T-helper 1 cell treated with Interleukin-12 subunit alpha and Interleukin-12 subunit beta and Interleukin-4 antibody, amounts not matched to agents 30 ng/mL and 1 ng/mL, for 36 hours (primary cell): ENCODE results near the gene TUBB4B. TPM values are rescaled to one million over a fixed set of nuclear protein-coding genes. Genes with fewer than 3 reads are reported as not detected.

Experiments used
- intact Hi-C: fragments of 100-400 bp; cut with micrococcal nuclease; formaldehyde crosslinking; loops from one replicate; pipeline ENCODE4 v1.15.1; 2024
- total RNA-seq: library from RNA; stranded (reverse); gene quantifications from 2 replicates; pipeline ENCODE4 v1.2.3, GENCODE V29; 2022

Gene TUBB4B
- total RNA-seq, 1 donor from 2014 or later = 280 TPM

DNA sequence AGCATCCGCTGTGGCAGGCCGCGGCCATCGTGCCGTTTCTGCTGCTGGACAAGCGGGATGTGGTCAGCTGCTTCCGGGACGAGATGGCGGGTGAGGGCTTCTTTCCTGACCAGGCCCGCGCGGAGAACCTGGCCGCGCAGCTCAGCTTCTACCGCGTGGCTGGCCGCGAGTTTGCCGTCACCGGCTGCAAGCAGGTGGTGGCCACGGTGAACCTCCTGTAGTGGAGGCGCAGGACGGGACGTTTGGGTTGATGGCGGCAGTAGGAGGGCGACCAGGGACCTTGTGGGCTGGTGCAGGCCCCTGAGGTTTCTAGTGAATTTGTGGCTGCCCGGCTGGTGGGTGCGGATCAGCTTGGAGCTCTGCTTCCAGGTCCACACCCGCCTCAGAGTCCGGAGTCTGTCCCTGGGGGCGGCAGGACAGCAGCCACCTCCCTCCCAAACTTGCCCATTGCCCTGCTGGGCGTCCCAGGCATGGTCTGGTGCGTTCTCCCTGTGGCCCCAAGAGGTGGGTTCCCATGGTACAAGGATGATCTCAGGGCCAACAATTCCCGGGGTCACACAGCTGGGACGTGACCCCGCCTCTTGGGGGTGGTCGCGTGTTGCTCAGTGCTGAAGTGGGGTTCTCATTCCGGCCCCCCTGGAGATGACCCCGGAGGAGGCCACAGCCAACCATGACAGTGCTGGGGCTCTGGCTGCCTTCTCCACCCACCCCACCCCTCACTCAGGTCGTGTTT, 38.8 kb downstream of the TUBB4B start:
- intact Hi-C loops = no loop called here

DNA sequence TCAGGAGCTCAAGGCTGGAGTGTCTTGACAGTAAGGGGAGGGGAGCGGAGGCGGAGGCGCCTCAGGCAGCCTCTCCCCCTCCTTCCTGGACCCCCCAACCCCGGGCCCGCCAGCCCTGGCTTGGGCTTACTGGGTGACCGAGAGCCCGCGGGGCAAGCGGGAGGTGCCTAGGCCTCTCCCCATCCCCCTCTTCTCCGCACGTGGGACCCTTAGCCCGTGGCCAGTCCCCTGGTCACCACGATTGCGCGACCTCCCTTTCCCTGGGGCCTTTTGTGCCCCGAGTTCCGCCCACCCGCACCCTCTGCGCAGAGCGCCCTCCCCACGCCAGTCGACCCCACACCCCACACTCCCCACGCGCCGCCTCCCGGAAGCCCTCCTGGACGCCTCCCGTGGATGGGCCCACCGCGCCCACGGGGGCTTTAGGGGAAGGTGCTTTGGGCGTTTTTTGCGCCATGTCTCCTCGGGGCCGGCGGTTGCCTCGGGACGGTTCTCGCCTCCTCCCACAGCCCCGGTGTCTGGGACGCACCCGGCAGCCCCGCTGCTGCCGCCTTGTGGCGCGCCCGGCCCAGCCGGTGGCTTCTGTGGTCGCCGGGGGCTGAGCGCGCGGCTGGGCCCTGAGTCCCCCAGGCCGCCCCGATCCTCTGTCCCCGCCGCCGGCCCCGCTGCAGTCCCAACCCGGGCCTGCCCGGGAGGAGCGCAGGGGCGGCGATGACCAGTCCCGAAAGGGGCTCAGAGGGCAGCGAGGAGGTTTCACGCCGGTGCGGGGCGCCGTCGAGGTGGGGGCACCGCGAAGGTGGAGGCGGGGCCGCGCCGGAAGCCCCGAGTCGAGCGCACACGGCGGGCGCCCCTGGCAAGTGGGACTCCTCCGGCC, 39.6 kb downstream of the TUBB4B start:
- intact Hi-C loops = no loop called here

DNA sequence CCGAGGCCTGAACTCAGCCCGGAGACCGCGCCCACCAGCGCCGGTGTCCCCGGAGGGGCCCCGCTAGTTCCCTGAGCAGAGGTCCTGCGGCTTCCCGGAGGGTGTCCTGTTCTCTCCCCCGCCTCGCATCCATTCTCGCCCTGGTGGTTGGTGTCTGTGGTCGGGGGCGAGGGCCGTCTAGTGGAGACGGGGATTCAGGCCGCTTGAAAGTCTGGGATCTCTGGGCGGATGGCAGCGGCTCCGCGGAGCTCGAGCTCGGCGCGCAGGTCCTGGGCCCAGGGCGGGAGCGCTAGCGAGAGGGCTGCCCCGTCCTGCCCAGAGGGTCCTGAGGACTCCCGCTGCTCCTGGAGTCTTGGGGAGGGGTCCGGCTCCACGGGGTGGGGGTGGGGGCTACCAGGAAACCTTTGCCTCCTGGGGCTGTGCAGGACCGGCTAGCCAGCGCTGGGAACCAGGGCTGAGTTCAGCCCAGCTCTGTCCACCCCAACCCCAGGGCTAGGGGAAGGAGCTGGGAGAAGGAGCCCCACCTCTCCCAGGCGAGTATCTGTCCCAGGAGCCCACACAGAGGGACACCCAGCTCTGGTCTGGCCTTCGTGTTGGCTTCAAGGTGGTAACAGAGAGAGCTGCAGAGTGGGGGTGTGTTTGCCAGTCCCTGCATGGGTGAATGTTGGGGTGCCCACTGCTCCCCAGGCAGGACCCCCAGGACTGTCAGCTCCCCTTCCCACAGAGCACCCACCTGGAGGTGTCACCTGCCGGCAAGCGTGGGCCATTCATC, 40.4 kb downstream of the TUBB4B start:
- intact Hi-C loops = no loop called here

DNA sequence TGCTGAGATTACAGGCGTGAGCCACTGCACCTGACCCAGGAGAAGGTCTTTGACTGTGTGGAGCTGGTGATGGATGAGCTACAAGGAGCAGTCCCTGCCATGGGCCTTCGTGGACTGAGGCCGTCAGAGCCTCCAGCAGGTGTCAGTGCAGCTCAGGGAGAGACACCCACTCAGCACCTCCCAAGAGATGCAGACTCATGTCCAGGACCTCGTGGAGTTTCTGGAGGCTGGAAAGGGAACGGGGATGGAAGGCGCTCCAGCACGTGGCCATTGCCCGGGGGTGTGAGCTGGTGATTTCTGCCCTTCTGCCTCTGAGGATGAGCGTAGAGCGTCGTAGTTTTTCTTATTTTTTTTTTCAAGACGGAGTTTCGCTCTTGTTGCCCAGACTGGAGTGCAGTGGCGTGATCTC, 45.9 kb downstream of the TUBB4B start:
- intact Hi-C loops = no loop called here

DNA sequence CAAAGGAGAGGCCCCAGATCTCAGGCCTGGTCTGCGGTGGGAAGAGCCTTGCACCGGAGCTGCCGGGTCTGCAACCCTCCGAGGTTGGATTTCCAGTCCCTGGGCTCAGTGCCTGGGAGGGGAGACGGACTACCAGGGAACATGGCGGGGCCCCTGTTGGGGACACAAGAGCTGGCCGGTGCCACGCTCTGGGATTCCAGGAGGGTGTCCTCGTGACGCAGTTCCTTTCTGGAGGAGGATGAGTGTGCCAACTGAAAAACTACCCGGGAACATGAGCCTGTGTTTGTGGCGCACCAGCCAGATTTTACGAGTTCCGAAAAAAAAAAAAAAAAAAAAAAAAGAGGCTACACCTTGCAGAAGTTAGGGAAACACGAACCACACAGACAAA, 52.0 kb downstream of the TUBB4B start:
- intact Hi-C loops = loop anchor here (10.0 kb wide), 1 partner anchor 242 kb away; no protein-coding TSS in a partner anchor

Other genes with a start within 250 kb of the TUBB4B start
- gene PAXX, start 248.9 kb upstream of the TUBB4B start, total RNA-seq = 79.8 and 84.2 TPM in 2 replicates
- 1.4 and 1.8 TPM in 2 replicates for gene CLIC3, start 244.7 kb upstream of the TUBB4B start, total RNA-seq
- 30.0 and 33.9 TPM in 2 replicates for gene ABCA2, start 213.1 kb upstream of the TUBB4B start, total RNA-seq
- 1.7 and 1.9 TPM in 2 replicates for gene FUT7, start 209.2 kb upstream of the TUBB4B start, total RNA-seq
- 56.7 and 57.3 TPM in 2 replicates for gene NPDC1, start 195.1 kb upstream of the TUBB4B start, total RNA-seq
- not detected in 2 replicates for gene ENTPD2, start 187.2 kb upstream of the TUBB4B start, total RNA-seq
- 19.7 and 21.1 TPM in 2 replicates for gene SAPCD2, start 170.7 kb upstream of the TUBB4B start, total RNA-seq
- 15.1 and 15.7 TPM in 2 replicates for gene UAP1L1, start 163.8 kb upstream of the TUBB4B start, total RNA-seq
- gene MAN1B1, start 154.3 kb upstream of the TUBB4B start, total RNA-seq = 50.4 and 54.3 TPM in 2 replicates
- 251 and 260 TPM in 2 replicates for gene DPP7, start 126.6 kb upstream of the TUBB4B start, total RNA-seq
- gene GRIN1, start 102.1 kb upstream of the TUBB4B start, total RNA-seq = 0.15 and 0.37 TPM in 2 replicates
- gene LRRC26, start 71.2 kb upstream of the TUBB4B start, total RNA-seq = not detected in 2 replicates
- gene TMEM210, start 69.2 kb upstream of the TUBB4B start, total RNA-seq = not detected in 2 replicates
- gene ANAPC2, start 52.7 kb upstream of the TUBB4B start, total RNA-seq = 77.0 and 77.9 TPM in 2 replicates
- gene SSNA1, start 52.6 kb upstream of the TUBB4B start, total RNA-seq = 88.4 and 88.8 TPM in 2 replicates
- gene TPRN, start 40.5 kb upstream of the TUBB4B start, total RNA-seq = 9.5 and 9.9 TPM in 2 replicates
- gene TMEM203, start 35.6 kb upstream of the TUBB4B start, total RNA-seq = 29.4 and 30.7 TPM in 2 replicates
- 40.9 and 45.3 TPM in 2 replicates for gene NDOR1, start 35.6 kb upstream of the TUBB4B start, total RNA-seq
- 4.3 and 5.0 TPM in 2 replicates for gene RNF208, start 19.0 kb upstream of the TUBB4B start, total RNA-seq
- gene CYSRT1, start 16.1 kb upstream of the TUBB4B start, total RNA-seq = 0.27 TPM in 2 replicates
- gene RNF224, start 13.8 kb upstream of the TUBB4B start, total RNA-seq = not detected in 2 replicates
- gene SLC34A3, start 10.4 kb upstream of the TUBB4B start, total RNA-seq = not detected in 2 replicates
- gene STPG3, start 10.0 kb downstream of the TUBB4B start, total RNA-seq = 0.27 TPM in 1 of 2 replicates, not detected in the other
- 64.6 and 66.9 TPM in 2 replicates for gene NELFB, start 14.0 kb downstream of the TUBB4B start, total RNA-seq
- 16.8 and 16.9 TPM in 2 replicates for gene TOR4A, start 36.4 kb downstream of the TUBB4B start, total RNA-seq
- 1.5 and 1.8 TPM in 2 replicates for gene NRARP, start 61.0 kb downstream of the TUBB4B start, total RNA-seq
- gene EXD3, start 181.9 kb downstream of the TUBB4B start, total RNA-seq = 8.7 and 8.9 TPM in 2 replicates
- 0.44 and 0.80 TPM in 2 replicates for gene NOXA1, start 182.1 kb downstream of the TUBB4B start, total RNA-seq
- gene ENTPD8, start 200.1 kb downstream of the TUBB4B start, total RNA-seq = 0.07 TPM in 1 of 2 replicates, not detected in the other
- 30.5 and 33.1 TPM in 2 replicates for gene NSMF, start 218.0 kb downstream of the TUBB4B start, total RNA-seq